GM23338 (cell line): ENCODE measurements around the gene POLR1C. TPM values are rescaled to one million over a fixed set of nuclear protein-coding genes. Genes with fewer than 3 reads are reported as not detected.

Experiments used
- ATAC-seq: fragments of 200-7000 bp; cut with Tn5 transposase; 3 replicates; pipeline ENCODE4 v1.9.1; 2020
- DNase-seq: peaks from one replicate; pipeline ENCODE4 v3.0.0-alpha.2; 2015; ENCODE audit warnings: low spot score
- H2AFZ ChIP-seq: fragments of 200-600 bp; sonication (generic); 2 replicates; pipeline ENCODE4 v1.8.0; 2016; ENCODE audit warnings: antibody characterized with exemption, mild to moderate bottlenecking, moderate library complexity
- H3F3A ChIP-seq: fragments of 200-600 bp; sonication (generic); replicated peaks from 2 replicates; pipeline ENCODE4 v1.8.0; 2017; ENCODE audit warnings: antibody characterized with exemption, mixed run types, low read depth
- H3K27ac ChIP-seq: fragments of 200-600 bp; sonication (generic); 2 replicates; pipeline ENCODE4 v1.6.1; 2016; ENCODE audit warnings: low read depth
- H3K27me3 ChIP-seq: fragments of 200-600 bp; sonication (generic); 2 replicates; pipeline ENCODE4 v1.8.0; 2016; ENCODE audit warnings: mild to moderate bottlenecking, mixed run types, moderate library complexity; ENCODE audit not compliant: insufficient read depth
- H3K36me3 ChIP-seq: fragments of 200-600 bp; sonication (generic); 2 replicates; pipeline ENCODE4 v1.8.0; 2016; ENCODE audit warnings: mild to moderate bottlenecking; ENCODE audit not compliant: insufficient read depth
- H3K4me1 ChIP-seq: fragments of 200-600 bp; sonication (generic); 2 replicates; pipeline ENCODE4 v1.8.0; 2016; ENCODE audit warnings: mild to moderate bottlenecking, moderate library complexity; ENCODE audit not compliant: insufficient read depth
- H3K4me2 ChIP-seq: fragments of 200-600 bp; sonication (generic); 2 replicates; pipeline ENCODE4 v1.7.1; 2017; ENCODE audit warnings: mixed run types
- H3K4me3 ChIP-seq: fragments of 200-600 bp; sonication (generic); 2 replicates; pipeline ENCODE4 v1.6.1; 2016; ENCODE audit warnings: mixed run types
- H3K79me2 ChIP-seq: fragments of 200-600 bp; sonication (generic); replicated peaks from 2 replicates; pipeline ENCODE4 v1.8.0; 2017; ENCODE audit warnings: mild to moderate bottlenecking; ENCODE audit not compliant: insufficient read depth
- H3K9me2 ChIP-seq: fragments of 200-600 bp; sonication (generic); 2 replicates; pipeline ENCODE4 v1.8.0; 2017; ENCODE audit not compliant: insufficient read depth
- H4K20me1 ChIP-seq: fragments of 200-600 bp; sonication (generic); replicated peaks from 2 replicates; pipeline ENCODE4 v1.8.0; 2017; ENCODE audit warnings: mild to moderate bottlenecking; ENCODE audit not compliant: insufficient read depth
- H3K27ac Mint-ChIP-seq: 2 replicates; pipeline ENCODE4 v1.8.0; 2020; ENCODE audit warnings: inconsistent platforms, mild to moderate bottlenecking, moderate library complexity, mixed read lengths
- H3K27me3 Mint-ChIP-seq: 3 replicates; pipeline ENCODE4 v1.8.0; 2022; ENCODE audit warnings: low read depth, mild to moderate bottlenecking, moderate library complexity, mixed read lengths, inconsistent platforms; ENCODE audit not compliant: insufficient read depth, poor library complexity
- H3K36me3 Mint-ChIP-seq: 3 replicates; pipeline ENCODE4 v1.8.0; 2021; ENCODE audit warnings: low read depth, mild to moderate bottlenecking, inconsistent platforms, moderate library complexity, mixed read lengths
- H3K4me1 Mint-ChIP-seq: 3 replicates; pipeline ENCODE4 v1.8.0; 2020; ENCODE audit warnings: mild to moderate bottlenecking, inconsistent platforms, mixed read lengths
- H3K4me3 Mint-ChIP-seq: 3 replicates; pipeline ENCODE4 v1.8.0; 2021; ENCODE audit warnings: moderate library complexity, mild to moderate bottlenecking, inconsistent platforms, mixed read lengths
- H3K9me3 Mint-ChIP-seq: 3 replicates; pipeline ENCODE4 v1.8.0; 2020; ENCODE audit warnings: moderate library complexity, mild to moderate bottlenecking, inconsistent platforms, mixed read lengths
- CREB1 ChIP-seq: fragments of 250-450 bp; sonication (Bioruptor Pico); IDR thresholded peaks from 2 replicates; pipeline ENCODE4 v1.5.0; 2020; ENCODE audit warnings: low read depth, mild to moderate bottlenecking, moderate library complexity
- CTCF ChIP-seq, 2 experiments: fragments of 200-600 bp in 1 of 2; sonication (generic) in 1 of 2; conservative IDR thresholded peaks; 2 replicates each; pipeline versions ENCODE4 v1.5.1 to v1.6.1; 2016 to 2017; ENCODE audit warnings: antibody characterized with exemption in 2 of 2, low read depth in 2 of 2, mild to moderate bottlenecking in 2 of 2, moderate library complexity in 1 of 2
- ETS1 ChIP-seq: IDR thresholded peaks from 2 replicates; pipeline ENCODE4 v1.6.1; 2016; ENCODE audit warnings: antibody characterized with exemption
- EZH2 ChIP-seq: fragments of 200-600 bp; sonication (generic); IDR thresholded peaks from one replicate; pipeline ENCODE4 v1.8.0; 2017; ENCODE audit warnings: antibody characterized with exemption, mild to moderate bottlenecking, low read depth; ENCODE audit not compliant: unreplicated experiment
- EZH2phosphoT487 ChIP-seq: fragments of 200-600 bp; sonication (generic); IDR thresholded peaks from one replicate; pipeline ENCODE4 v1.8.1; 2018; ENCODE audit warnings: antibody characterized with exemption; ENCODE audit not compliant: unreplicated experiment
- JUNB ChIP-seq: IDR thresholded peaks from one replicate; pipeline ENCODE4 v1.6.1; 2016; ENCODE audit warnings: antibody characterized with exemption; ENCODE audit not compliant: unreplicated experiment
- NANOG ChIP-seq: IDR thresholded peaks from 2 replicates; pipeline ENCODE4 v1.6.1; 2016; ENCODE audit warnings: antibody characterized with exemption, borderline replicate concordance
- POLR2AphosphoS5 ChIP-seq: IDR thresholded peaks from 2 replicates; pipeline ENCODE4 v1.6.1; 2016; ENCODE audit warnings: antibody characterized with exemption, low read depth
- STAT1 ChIP-seq: IDR thresholded peaks from one replicate; pipeline ENCODE4 v1.6.1; 2016; ENCODE audit warnings: antibody characterized with exemption; ENCODE audit not compliant: unreplicated experiment
- ZNF114 ChIP-seq: fragments of 250-450 bp; sonication (Bioruptor Pico); IDR thresholded peaks from 2 replicates; pipeline ENCODE4 v1.5.0; 2020; ENCODE audit warnings: mild to moderate bottlenecking, moderate library complexity
- ZNF462 ChIP-seq: fragments of 250-450 bp; sonication (Bioruptor Pico); IDR thresholded peaks from 2 replicates; pipeline ENCODE4 v1.5.0; 2020; ENCODE audit warnings: mild to moderate bottlenecking, moderate library complexity
- polyA plus RNA-seq: library from polyadenylated mRNA; unstranded; fragments of >200 nt; fragmentation: Nextera tagmentation; extraction: Ambion mirVana; gene quantifications from 2 replicates; pipeline ENCODE4 v1.2.1, GENCODE V29; 2016
- total RNA-seq: library from RNA; depleted of rRNA; stranded (reverse); fragments of >200 nt; shearing (Covaris generic); gene quantifications from 2 replicates; pipeline ENCODE4 v1.2.3, GENCODE V29; 2014

POLR1C gene
- total and polyA plus RNA-seq, 2 experiments from 2014 or later: 26.6 to 47.0 TPM

GRCh38 chr6:43544461-43544860 is 27.6 kb downstream of the POLR1C start (continued):
- TF ChIP-seq ETS1 (no peak), CREB1 (CRISPR knock-in tag) (no peak), NANOG (no peak), ZNF114 (CRISPR knock-in tag) (no peak), STAT1 (no peak), EZH2 (no peak), JUNB (no peak)

- H2AFZ ChIP-seq: no peak overlapping the region
- Mint-ChIP-seq H3K27me3 (peaks cover 1% of the 10 kb centered on the region), H3K4me1 (no peaks in the 10 kb centered on the region), H3K36me3 (peaks cover 89% of the 10 kb centered on the region), H3K4me3 (no peak overlapping the region), H3K9me3 (no peaks in the 10 kb centered on the region), H3K27ac (no peak overlapping the region)
- peaks cover 24% of the 10 kb centered on the region for H4K20me1 ChIP-seq
- H3F3A ChIP-seq: no peaks in the 10 kb centered on the region
- H3K4me1 ChIP-seq: no peaks in the 10 kb centered on the region
- no peak overlapping the region for H3K4me3 ChIP-seq
- peaks cover 96% of the 10 kb centered on the region for H3K36me3 ChIP-seq
- no peak overlapping the region for H3K27ac ChIP-seq
- no peak for DNase-seq
- H3K9me2 ChIP-seq: no peaks in the 10 kb centered on the region
- no peak for ATAC-seq
- H3K79me2 ChIP-seq: no peaks in the 10 kb centered on the region
- no peaks in the 10 kb centered on the region for H3K27me3 ChIP-seq
- H3K4me2 ChIP-seq: no peak overlapping the region
- TF ChIP-seq JUNB (no peak), ETS1 (no peak), CREB1 (CRISPR knock-in tag) (no peak), POLR2AphosphoS5 (no peak), CTCF (conservative IDR thresholded peaks at IDR 0.05; ENCODE audit: low read depth in 2 of 2) (no peak), STAT1 (no peak), ZNF462 (CRISPR knock-in tag) (no peak), NANOG (no peak), EZH2 (no peak), EZH2phosphoT487 (no peak), ZNF114 (CRISPR knock-in tag) (no peak)
Observed at GRCh38 chr6:43547222-43547621, 30.3 kb downstream of the POLR1C start.
